Prostate gland (tissue), 2 donors: ENCODE results near the gene SREBF1. TPM values are rescaled to one million over a fixed set of nuclear protein-coding genes. Genes with fewer than 3 reads are reported as not detected.

Experiments
- DNase-seq: peaks from one replicate; pipeline ENCODE4 v3.0.0-alpha.2; 2019; ENCODE audit warnings: low spot score
- H3K27ac ChIP-seq, 2 donors: fragments of 200-600 bp; sonication (generic); 2 replicates each; pipeline ENCODE4 v1.5.1; 2017 to 2019
- H3K27me3 ChIP-seq: fragments of 200-600 bp; sonication (generic); replicated peaks from 2 replicates; pipeline ENCODE4 v1.5.1; 2019; ENCODE audit not compliant: insufficient read depth
- H3K36me3 ChIP-seq, 2 donors: fragments of 200-600 bp; sonication (generic); 1 replicate in 1 of 2; 2 replicates in 1 of 2; pipeline versions ENCODE4 v1.5.1 to v1.8.1; 2017 to 2019
- H3K4me1 ChIP-seq: fragments of 200-600 bp; sonication (generic); replicated peaks from 2 replicates; pipeline ENCODE4 v1.5.1; 2019
- H3K4me3 ChIP-seq, 2 donors: fragments of 200-600 bp; sonication (generic); 2 replicates each; pipeline ENCODE4 v1.5.1; 2017 to 2019
- H3K9me3 ChIP-seq: fragments of 200-600 bp; sonication (generic); 2 replicates; pipeline ENCODE4 v1.5.1; 2017
- POLR2A ChIP-seq: fragments of 450-650 bp; IDR thresholded peaks from one replicate; pipeline ENCODE4 v1.6.1; 2016; ENCODE audit warnings: antibody characterized with exemption, mild to moderate bottlenecking
- POLR2AphosphoS5 ChIP-seq: sonication (generic); formaldehyde crosslinking; IDR thresholded peaks from one replicate; pipeline ENCODE4 v1.6.1; 2017; ENCODE audit warnings: antibody characterized with exemption
- WGBS: methylation state at CpG from one replicate; pipeline ENCODE4 v1.1.5; 2018; 5-methylcytosine and 5-hydroxymethylcytosine counted together
- intact Hi-C: fragments of 100-400 bp; cut with DNase I; formaldehyde crosslinking; loops from one replicate; pipeline ENCODE4 v1.14.2; 2022
- total RNA-seq, 2 donors: library from RNA; depleted of rRNA; stranded (reverse); fragments of >200 nt; gene quantifications; one replicate each; pipeline ENCODE4 v1.1.0, GENCODE V29; 2016
- TF ChIP-seq, protein P1 (sequence below), 4 experiments: fragments of 200-600 bp in 2 of 4; fragments of 450-650 bp in 2 of 4; sonication (generic) in 2 of 4; IDR thresholded peaks; 1 replicate in 3 of 4; 2 replicates in 1 of 4; pipeline ENCODE4 v1.5.1; 2016 to 2019; ENCODE audit warnings: antibody characterized with exemption in 4 of 4, mild to moderate bottlenecking in 2 of 4, moderate library complexity in 2 of 4

Gene SREBF1
- total RNA-seq, 2 donors from 2014 or later = 134 to 299 TPM

DNA sequence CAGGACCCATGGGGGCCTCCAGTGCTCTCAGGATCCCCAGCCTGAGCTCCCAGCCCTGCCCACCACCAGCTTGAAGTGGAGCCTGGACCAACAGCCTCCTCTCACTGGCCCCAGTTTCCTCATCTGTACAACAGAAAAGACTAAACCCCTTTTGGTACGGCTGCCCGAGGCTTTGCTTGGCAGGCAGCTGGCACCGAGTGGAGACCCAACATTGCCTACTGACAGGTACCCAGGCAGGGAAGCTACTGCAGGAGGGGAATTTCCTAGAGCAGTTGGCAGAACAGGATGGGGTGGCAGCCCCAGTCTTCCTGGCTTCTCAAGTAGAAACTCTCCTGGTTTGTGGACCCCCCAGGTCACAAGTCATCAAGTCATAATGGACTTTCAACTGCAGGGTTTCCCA, 14.2 kb downstream of the SREBF1 start:
- intact Hi-C loops = no loop called here
- TF ChIP-seq, protein P1, sequence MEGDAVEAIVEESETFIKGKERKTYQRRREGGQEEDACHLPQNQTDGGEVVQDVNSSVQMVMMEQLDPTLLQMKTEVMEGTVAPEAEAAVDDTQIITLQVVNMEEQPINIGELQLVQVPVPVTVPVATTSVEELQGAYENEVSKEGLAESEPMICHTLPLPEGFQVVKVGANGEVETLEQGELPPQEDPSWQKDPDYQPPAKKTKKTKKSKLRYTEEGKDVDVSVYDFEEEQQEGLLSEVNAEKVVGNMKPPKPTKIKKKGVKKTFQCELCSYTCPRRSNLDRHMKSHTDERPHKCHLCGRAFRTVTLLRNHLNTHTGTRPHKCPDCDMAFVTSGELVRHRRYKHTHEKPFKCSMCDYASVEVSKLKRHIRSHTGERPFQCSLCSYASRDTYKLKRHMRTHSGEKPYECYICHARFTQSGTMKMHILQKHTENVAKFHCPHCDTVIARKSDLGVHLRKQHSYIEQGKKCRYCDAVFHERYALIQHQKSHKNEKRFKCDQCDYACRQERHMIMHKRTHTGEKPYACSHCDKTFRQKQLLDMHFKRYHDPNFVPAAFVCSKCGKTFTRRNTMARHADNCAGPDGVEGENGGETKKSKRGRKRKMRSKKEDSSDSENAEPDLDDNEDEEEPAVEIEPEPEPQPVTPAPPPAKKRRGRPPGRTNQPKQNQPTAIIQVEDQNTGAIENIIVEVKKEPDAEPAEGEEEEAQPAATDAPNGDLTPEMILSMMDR (IDR thresholded peaks at IDR 0.05) = no peak
- no peak for TF ChIP-seq POLR2A
- TF ChIP-seq POLR2AphosphoS5 = no peak
- peaks cover 1 to 8% of the 10 kb centered on the region in 2 donors for H3K36me3 ChIP-seq
- peaks cover 70% of the 10 kb centered on the region for H3K4me1 ChIP-seq
- H3K9me3 ChIP-seq = no peaks in the 10 kb centered on the region
- H3K27ac ChIP-seq = peak overlapping the region; percentile 90 to 94
- DNase-seq = no peak
- WGBS = 8% methylated on average over 3 of the region's 3 CpGs
- no peaks in the 10 kb centered on the region for H3K27me3 ChIP-seq
- peak overlapping the region; percentile 42 to 53 for H3K4me3 ChIP-seq

DNA sequence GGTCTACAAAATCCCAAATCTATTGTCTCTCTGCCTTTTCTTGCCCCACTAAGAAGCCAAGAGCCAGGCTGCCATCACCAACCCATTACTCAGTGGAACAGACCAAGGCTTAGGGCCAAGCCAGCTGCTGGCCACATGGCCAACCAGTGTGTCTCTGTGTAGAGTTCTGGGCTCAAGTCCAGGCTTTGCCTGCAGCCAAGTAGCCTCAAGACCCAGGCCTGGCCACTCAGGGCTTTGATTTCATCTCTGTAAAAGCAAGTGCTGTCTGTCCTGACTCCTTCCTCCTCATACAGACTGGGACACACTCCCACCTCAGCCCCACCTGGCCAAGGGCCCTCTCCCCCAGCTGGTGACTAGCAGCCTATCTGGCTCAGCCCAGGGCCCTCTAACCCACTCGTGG, 14.6 kb downstream of the SREBF1 start:
- Histone ChIP-seq H3K4me3 (peak overlapping the region; percentile 42 to 53), H3K27me3 (no peaks in the 10 kb centered on the region), H3K27ac (peak overlapping the region; percentile 90 to 94), H3K9me3 (no peaks in the 10 kb centered on the region), H3K36me3 (peaks cover 3 to 10% of the 10 kb centered on the region in 2 donors), H3K4me1 (peaks cover 71% of the 10 kb centered on the region)
- TF ChIP-seq POLR2A (no peak), POLR2AphosphoS5 (peak; percentile 79)
- TF ChIP-seq, protein P1 (IDR thresholded peaks at IDR 0.05) = no peak
- peak; percentile 74 for DNase-seq
- WGBS = 23% methylated on average over 1 of the region's 1 CpG
- intact Hi-C loops = no loop called here

DNA sequence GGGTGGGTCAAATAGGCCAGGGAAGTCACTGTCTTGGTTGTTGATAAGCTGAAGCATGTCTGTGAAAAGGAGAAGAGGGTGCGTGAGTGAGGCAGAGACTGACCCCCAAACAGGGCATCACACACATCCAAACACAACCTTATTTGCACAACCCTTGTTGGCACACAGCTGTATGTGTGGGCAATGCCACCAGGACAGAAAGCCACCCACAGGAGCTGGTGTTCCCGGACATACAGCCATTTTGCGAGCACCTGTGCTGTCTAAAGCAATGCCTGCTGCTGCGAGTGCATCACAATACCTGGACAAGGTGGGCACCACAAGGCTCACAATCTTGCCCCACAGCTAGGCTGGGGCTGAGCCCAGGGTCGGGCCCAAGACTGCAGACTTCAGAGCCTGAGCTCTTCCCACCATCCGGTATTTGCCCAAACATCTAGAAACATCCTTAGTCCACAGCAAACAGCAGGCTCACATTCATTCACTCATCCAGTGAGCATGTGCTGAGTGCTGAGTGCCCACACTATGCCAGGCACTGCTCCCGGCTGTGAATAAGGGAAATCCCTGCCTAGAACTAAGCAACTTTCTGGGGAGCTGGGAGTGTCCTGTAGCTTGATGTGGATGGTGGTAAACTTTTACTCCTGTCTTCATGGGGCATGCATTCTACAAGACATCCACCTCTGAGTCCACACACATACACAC, 16.2 kb downstream of the SREBF1 start:
- intact Hi-C loops = no loop called here
- Histone ChIP-seq H3K4me3 (peak overlapping the region in 1 of 2 donors; percentile 53), H3K4me1 (peaks cover 65% of the 10 kb centered on the region), H3K36me3 (peaks cover 3 to 19% of the 10 kb centered on the region in 2 donors), H3K27me3 (no peaks in the 10 kb centered on the region), H3K27ac (peak overlapping the region; percentile 90 to 94), H3K9me3 (no peaks in the 10 kb centered on the region)
- no peak for DNase-seq
- TF ChIP-seq POLR2AphosphoS5 (no peak), POLR2A (no peak)
- TF ChIP-seq, protein P1 (IDR thresholded peaks at IDR 0.05) = no peak
- 73% methylated on average over 7 of the region's 7 CpGs for WGBS

DNA sequence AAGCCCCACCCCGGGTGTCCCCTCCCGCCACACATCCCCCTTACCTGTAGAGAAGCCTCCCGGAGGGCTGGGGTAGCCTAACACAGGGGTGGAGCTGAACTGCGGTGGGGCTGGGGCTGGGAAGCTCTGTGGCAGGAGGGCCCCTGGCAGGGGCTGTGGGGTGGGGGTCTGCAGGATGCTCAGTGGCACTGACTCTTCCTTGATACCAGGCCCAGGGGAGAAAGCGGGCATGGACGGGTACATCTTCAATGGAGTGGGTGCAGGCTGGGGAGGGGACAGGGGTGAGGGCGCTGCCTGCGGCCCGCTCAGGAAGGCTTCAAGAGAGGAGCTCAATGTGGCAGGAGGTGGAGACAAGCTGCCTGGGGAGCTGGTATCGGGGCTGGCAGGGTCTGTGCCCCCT, 16.7 kb downstream of the SREBF1 start:
- H3K36me3 ChIP-seq = peaks cover 3 to 19% of the 10 kb centered on the region in 2 donors

More for the DNA sequence above, 16.7 kb downstream of the SREBF1 start:
- WGBS = 87% methylated on average over 10 of the region's 10 CpGs
- Histone ChIP-seq H3K27me3 (no peaks in the 10 kb centered on the region), H3K27ac (peak overlapping the region; percentile 90 to 94), H3K9me3 (no peaks in the 10 kb centered on the region), H3K4me1 (peaks cover 62% of the 10 kb centered on the region), H3K4me3 (no peak overlapping the region)
- intact Hi-C loops = no loop called here
- TF ChIP-seq POLR2A = no peak
- TF ChIP-seq, protein P1 (IDR thresholded peaks at IDR 0.05) = no peak
- no peak for TF ChIP-seq POLR2AphosphoS5
- DNase-seq = no peak
